Measurements from ENCODE around the gene FSTL1. TPM values are rescaled to one million over a fixed set of nuclear protein-coding genes. Genes with fewer than 3 reads are reported as not detected.

FSTL1 gene
- total and polyA plus RNA-seq, 2 of the 8 experiments (the other 6 are each of a cell fraction or from before 2014, with no cell fraction given), result 158 to 516 TPM

GRCh38 chr3:120492103-120492502 is 41.3 kb upstream of the FSTL1 start (continued):
- no peak for TF ChIP-seq CHD7 (IDR thresholded peaks at IDR 0.05; ENCODE audit: insufficient replicate concordance, low read length)
- TF ChIP-seq EZH2 (IDR thresholded peaks at IDR 0.05; ENCODE audit: low read depth, low read length, severe bottlenecking), result no peak
- TF ChIP-seq PHF8 (conservative IDR thresholded peaks at IDR 0.05; ENCODE audit: low read depth, low read length), result no peak
- TF ChIP-seq SP2 (IDR thresholded peaks at IDR 0.05; ENCODE audit: low read length), result no peak
- no peak for TF ChIP-seq CBX5 (IDR thresholded peaks at IDR 0.05; ENCODE audit: low read depth, low read length)
- no peak for TF ChIP-seq BRCA1 (IDR thresholded peaks at IDR 0.05; ENCODE audit: low read depth, low read length)
- TF ChIP-seq CTCF (IDR thresholded peaks at IDR 0.05; ENCODE audit: control extremely low read depth in 1 of 3, insufficient read depth in 1 of 3, low read depth in 1 of 3, low read length in 3 of 3), result no peak
